ENCODE results near the gene NACA. TPM values are rescaled to one million over a fixed set of nuclear protein-coding genes. Genes with fewer than 3 reads are reported as not detected.
A peak's percentile ranks its signal among the peaks of the same experiment; 100 is the strongest.
"Not testable (repeated sequence)": the region's sequence is repeated elsewhere in the genome, so short reads cannot be mapped to it uniquely, and the experiment has no call there.

The NACA gene
- total RNA-seq, 1 experiment from 2014 or later = 804 TPM

- intact Hi-C loops (cut with micrococcal nuclease; ENCODE audit: unreplicated experiment) = no loop called here
- H3K4me3 Mint-ChIP-seq (ENCODE audit: unreplicated experiment) = no peak overlapping the region
- POLR2A ChIA-PET = interaction anchor here (1.4 kb wide), 1 partner anchor 34 kb away, joined by 9 read pairs; the partner anchor contains the start of gene NACA
Measured at GRCh38 chr12:56759263-56759908, 34.3 kb upstream of the NACA start.

GRCh38 chr12:56758728-56759262 lies 33.7 kb upstream of the NACA start:
- Mint-ChIP-seq H3K4me3 (ENCODE audit: unreplicated experiment) (peak overlapping the region; percentile 7), H3K4me1 (ENCODE audit: low read depth, unreplicated experiment) (no peaks in the 10 kb centered on the region), H3K27me3 (ENCODE audit: insufficient read depth, unreplicated experiment) (no peaks in the 10 kb centered on the region), H3K9me3 (ENCODE audit: unreplicated experiment) (peaks cover 35% of the 10 kb centered on the region), H3K27ac (ENCODE audit: unreplicated experiment) (peak overlapping the region; percentile 43), H3K36me3 (ENCODE audit: insufficient read depth, unreplicated experiment) (no peaks in the 10 kb centered on the region)
- peak in 1 of 2 experiments; percentile 24 for DNase-seq
- H3K4me3 ChIP-seq (ENCODE audit: low read depth, low read length) = no peak overlapping the region
- intact Hi-C loops (cut with micrococcal nuclease; ENCODE audit: unreplicated experiment) = no loop called here
- H3K9me3 ChIP-seq = peaks cover 21% of the 10 kb centered on the region; the same call in 1 of the 2 replicates
- BruUV-seq (replicated peaks) = no TSS peak
- ChIA-PET CTCF (no interaction called here), POLR2A (interaction anchor here (1.4 kb wide), 1 partner anchor 33 kb away, joined by 9 read pairs; the partner anchor contains the start of gene NACA)
- TF ChIP-seq, protein P1, sequence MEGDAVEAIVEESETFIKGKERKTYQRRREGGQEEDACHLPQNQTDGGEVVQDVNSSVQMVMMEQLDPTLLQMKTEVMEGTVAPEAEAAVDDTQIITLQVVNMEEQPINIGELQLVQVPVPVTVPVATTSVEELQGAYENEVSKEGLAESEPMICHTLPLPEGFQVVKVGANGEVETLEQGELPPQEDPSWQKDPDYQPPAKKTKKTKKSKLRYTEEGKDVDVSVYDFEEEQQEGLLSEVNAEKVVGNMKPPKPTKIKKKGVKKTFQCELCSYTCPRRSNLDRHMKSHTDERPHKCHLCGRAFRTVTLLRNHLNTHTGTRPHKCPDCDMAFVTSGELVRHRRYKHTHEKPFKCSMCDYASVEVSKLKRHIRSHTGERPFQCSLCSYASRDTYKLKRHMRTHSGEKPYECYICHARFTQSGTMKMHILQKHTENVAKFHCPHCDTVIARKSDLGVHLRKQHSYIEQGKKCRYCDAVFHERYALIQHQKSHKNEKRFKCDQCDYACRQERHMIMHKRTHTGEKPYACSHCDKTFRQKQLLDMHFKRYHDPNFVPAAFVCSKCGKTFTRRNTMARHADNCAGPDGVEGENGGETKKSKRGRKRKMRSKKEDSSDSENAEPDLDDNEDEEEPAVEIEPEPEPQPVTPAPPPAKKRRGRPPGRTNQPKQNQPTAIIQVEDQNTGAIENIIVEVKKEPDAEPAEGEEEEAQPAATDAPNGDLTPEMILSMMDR (IDR thresholded peaks at IDR 0.05; ENCODE audit: insufficient read depth in 1 of 2, low read depth in 1 of 2, low read length in 1 of 2, severe bottlenecking in 1 of 2, unreplicated experiment in 1 of 2) = no peak
- H3K36me3 ChIP-seq (ENCODE audit: control insufficient read depth, insufficient read depth, low read length) = no peaks in the 10 kb centered on the region
- H3K27me3 ChIP-seq (replicated peaks; ENCODE audit: control insufficient read depth, insufficient read depth, low read length) = no peaks in the 10 kb centered on the region
- H3K4me1 ChIP-seq = 0 out of 2 replicates have a peak, but pooled peaks cover 7% of the 10 kb centered on the region

More at GRCh38 chr12:56759263-56759908, 34.3 kb upstream of the NACA start:
- Histone ChIP-seq H3K36me3 (ENCODE audit: control insufficient read depth, insufficient read depth, low read length) (no peaks in the 10 kb centered on the region), H3K4me3 (ENCODE audit: low read depth, low read length) (no peak overlapping the region), H3K27me3 (replicated peaks; ENCODE audit: control insufficient read depth, insufficient read depth, low read length) (no peaks in the 10 kb centered on the region), H3K4me1 (0 out of 2 replicates have a peak, but pooled peaks cover 7% of the 10 kb centered on the region), H3K9me3 (peaks cover 21% of the 10 kb centered on the region; the same call in 1 of the 2 replicates)
- peak overlapping the region; percentile 43 for H3K27ac Mint-ChIP-seq (ENCODE audit: unreplicated experiment)
- no TSS peak for BruUV-seq (replicated peaks)
- TF ChIP-seq, protein P1 (IDR thresholded peaks at IDR 0.05; ENCODE audit: insufficient read depth in 1 of 2, low read depth in 1 of 2, low read length in 1 of 2, severe bottlenecking in 1 of 2, unreplicated experiment in 1 of 2) = no peak
- H3K9me3 Mint-ChIP-seq (ENCODE audit: unreplicated experiment) = peaks cover 35% of the 10 kb centered on the region
- H3K27me3 Mint-ChIP-seq (ENCODE audit: insufficient read depth, unreplicated experiment) = no peaks in the 10 kb centered on the region
- CTCF ChIA-PET = no interaction called here
- DNase-seq = peak in 1 of 2 experiments; percentile 36
- no peaks in the 10 kb centered on the region for H3K36me3 Mint-ChIP-seq (ENCODE audit: insufficient read depth, unreplicated experiment)
- peaks cover 6% of the 10 kb centered on the region for H3K4me1 Mint-ChIP-seq (ENCODE audit: low read depth, unreplicated experiment)

- H3K36me3 Mint-ChIP-seq (ENCODE audit: insufficient read depth, unreplicated experiment); H3K4me1 ChIP-seq; BruUV-seq (replicated peaks); H3K36me3 ChIP-seq (ENCODE audit: control insufficient read depth, insufficient read depth, low read length); POLR2A ChIA-PET; CTCF ChIA-PET; H3K27ac Mint-ChIP-seq (ENCODE audit: unreplicated experiment); H3K27me3 Mint-ChIP-seq (ENCODE audit: insufficient read depth, unreplicated experiment); H3K4me3 ChIP-seq (ENCODE audit: low read depth, low read length); DNase-seq; H3K4me1 Mint-ChIP-seq (ENCODE audit: low read depth, unreplicated experiment); H3K4me3 Mint-ChIP-seq (ENCODE audit: unreplicated experiment); H3K27me3 ChIP-seq (replicated peaks; ENCODE audit: control insufficient read depth, insufficient read depth, low read length): not testable (repeated sequence)
- intact Hi-C loops (cut with micrococcal nuclease; ENCODE audit: unreplicated experiment) = loop anchor here (2.0 kb wide), 1 partner anchor 229 kb away; no protein-coding TSS in a partner anchor
- H3K9me3 Mint-ChIP-seq (ENCODE audit: unreplicated experiment) = peaks cover 28% of the 10 kb centered on the region
- H3K9me3 ChIP-seq = peaks cover 21% of the 10 kb centered on the region; the same call in 1 of the 2 replicates
Measured at GRCh38 chr12:56757971-56758370, 32.9 kb upstream of the NACA start.

All from Caco-2 (cell line).